ENCODE data around the gene AEBP1. TPM values are rescaled to one million over a fixed set of nuclear protein-coding genes. Genes with fewer than 3 reads are reported as not detected.

The AEBP1 gene
- total and polyA plus RNA-seq, 9 of the 15 experiments (the other 6 are each of a cell fraction or from before 2014, with no cell fraction given), result 0.03 to 0.78 (median 0.30) TPM; not detected in 2

GRCh38 chr7:44147026-44147991, 43.2 kb downstream of the AEBP1 start (continued):
- TF ChIP-seq ZNF134 (CRISPR knock-in tag; conservative IDR thresholded peaks at IDR 0.05) (no peak), ZBTB17 (CRISPR knock-in tag; IDR thresholded peaks at IDR 0.05) (no peak), GABPA (tag; conservative IDR thresholded peaks at IDR 0.05; ENCODE audit: low read depth) (no peak), RBM14 (IDR thresholded peaks at IDR 0.05; ENCODE audit: borderline replicate concordance, insufficient read depth, low read depth, low read length) (no peak), TBL1XR1 (IDR thresholded peaks at IDR 0.05; ENCODE audit: low read length in 2 of 2) (0 out of 4 replicates have a peak, but pooled peaks of 1 of the 2 experiments have one; percentile 15), KDM1A (IDR thresholded peaks at IDR 0.05) (peak; percentile 86 to 92)
- TF ChIP-seq, protein P1, sequence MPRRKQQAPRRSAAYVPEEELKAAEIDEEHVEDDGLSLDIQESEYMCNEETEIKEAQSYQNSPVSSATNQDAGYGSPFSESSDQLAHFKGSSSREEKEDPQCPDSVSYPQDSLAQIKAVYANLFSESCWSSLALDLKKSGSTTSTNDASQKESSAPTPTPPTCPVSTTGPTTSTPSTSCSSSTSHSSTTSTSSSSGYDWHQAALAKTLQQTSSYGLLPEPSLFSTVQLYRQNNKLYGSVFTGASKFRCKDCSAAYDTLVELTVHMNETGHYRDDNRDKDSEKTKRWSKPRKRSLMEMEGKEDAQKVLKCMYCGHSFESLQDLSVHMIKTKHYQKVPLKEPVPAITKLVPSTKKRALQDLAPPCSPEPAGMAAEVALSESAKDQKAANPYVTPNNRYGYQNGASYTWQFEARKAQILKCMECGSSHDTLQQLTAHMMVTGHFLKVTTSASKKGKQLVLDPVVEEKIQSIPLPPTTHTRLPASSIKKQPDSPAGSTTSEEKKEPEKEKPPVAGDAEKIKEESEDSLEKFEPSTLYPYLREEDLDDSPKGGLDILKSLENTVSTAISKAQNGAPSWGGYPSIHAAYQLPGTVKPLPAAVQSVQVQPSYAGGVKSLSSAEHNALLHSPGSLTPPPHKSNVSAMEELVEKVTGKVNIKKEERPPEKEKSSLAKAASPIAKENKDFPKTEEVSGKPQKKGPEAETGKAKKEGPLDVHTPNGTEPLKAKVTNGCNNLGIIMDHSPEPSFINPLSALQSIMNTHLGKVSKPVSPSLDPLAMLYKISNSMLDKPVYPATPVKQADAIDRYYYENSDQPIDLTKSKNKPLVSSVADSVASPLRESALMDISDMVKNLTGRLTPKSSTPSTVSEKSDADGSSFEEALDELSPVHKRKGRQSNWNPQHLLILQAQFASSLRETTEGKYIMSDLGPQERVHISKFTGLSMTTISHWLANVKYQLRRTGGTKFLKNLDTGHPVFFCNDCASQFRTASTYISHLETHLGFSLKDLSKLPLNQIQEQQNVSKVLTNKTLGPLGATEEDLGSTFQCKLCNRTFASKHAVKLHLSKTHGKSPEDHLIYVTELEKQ (CRISPR knock-in tag; IDR thresholded peaks at IDR 0.05), result no peak
- TF ChIP-seq, protein P2, sequence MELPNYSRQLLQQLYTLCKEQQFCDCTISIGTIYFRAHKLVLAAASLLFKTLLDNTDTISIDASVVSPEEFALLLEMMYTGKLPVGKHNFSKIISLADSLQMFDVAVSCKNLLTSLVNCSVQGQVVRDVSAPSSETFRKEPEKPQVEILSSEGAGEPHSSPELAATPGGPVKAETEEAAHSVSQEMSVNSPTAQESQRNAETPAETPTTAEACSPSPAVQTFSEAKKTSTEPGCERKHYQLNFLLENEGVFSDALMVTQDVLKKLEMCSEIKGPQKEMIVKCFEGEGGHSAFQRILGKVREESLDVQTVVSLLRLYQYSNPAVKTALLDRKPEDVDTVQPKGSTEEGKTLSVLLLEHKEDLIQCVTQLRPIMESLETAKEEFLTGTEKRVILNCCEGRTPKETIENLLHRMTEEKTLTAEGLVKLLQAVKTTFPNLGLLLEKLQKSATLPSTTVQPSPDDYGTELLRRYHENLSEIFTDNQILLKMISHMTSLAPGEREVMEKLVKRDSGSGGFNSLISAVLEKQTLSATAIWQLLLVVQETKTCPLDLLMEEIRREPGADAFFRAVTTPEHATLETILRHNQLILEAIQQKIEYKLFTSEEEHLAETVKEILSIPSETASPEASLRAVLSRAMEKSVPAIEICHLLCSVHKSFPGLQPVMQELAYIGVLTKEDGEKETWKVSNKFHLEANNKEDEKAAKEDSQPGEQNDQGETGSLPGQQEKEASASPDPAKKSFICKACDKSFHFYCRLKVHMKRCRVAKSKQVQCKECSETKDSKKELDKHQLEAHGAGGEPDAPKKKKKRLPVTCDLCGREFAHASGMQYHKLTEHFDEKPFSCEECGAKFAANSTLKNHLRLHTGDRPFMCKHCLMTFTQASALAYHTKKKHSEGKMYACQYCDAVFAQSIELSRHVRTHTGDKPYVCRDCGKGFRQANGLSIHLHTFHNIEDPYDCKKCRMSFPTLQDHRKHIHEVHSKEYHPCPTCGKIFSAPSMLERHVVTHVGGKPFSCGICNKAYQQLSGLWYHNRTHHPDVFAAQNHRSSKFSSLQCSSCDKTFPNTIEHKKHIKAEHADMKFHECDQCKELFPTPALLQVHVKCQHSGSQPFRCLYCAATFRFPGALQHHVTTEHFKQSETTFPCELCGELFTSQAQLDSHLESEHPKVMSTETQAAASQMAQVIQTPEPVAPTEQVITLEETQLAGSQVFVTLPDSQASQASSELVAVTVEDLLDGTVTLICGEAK (IDR thresholded peaks at IDR 0.05), result 0 out of 2 replicates have a peak, but pooled peaks have one; percentile 7
- TF ChIP-seq, protein P2 (CRISPR knock-in tag; IDR thresholded peaks at IDR 0.05), result no peak
